Measurements from ENCODE around the gene UGGT1. TPM values are rescaled to one million over a fixed set of nuclear protein-coding genes. Genes with fewer than 3 reads are reported as not detected.
A peak's percentile ranks its signal among the peaks of the same experiment; 100 is the strongest.

UGGT1 gene
- total RNA-seq, 2 experiments from 2014 or later: 33.2 to 59.5 TPM

DNA sequence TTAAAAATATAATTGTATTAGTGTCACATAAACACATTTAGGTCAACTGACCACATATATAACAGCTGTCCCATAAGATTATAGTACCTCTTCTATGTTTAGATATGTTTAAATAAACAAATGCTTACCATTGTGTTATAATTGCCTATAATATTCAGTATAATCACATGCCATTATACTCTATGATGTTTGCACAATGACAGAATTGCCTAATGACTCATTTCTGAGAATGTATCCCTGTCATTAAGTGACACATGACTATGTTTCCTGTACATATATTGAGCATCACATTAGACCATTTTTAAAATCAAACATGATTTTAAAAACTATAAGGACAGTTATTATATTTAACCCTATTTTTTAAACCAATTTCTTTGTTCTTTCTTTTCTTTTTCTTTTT, 137.9 kb downstream of the UGGT1 start:
- Histone ChIP-seq H4K20me1 (ENCODE audit: insufficient read depth, low read length) (no peaks in the 10 kb centered on the region), H3K9me2 (ENCODE audit: insufficient read depth, low read length) (no peaks in the 10 kb centered on the region), H3K4me2 (ENCODE audit: low read length) (no peak overlapping the region), H3K4me1 (ENCODE audit: insufficient read depth, low read length, poor library complexity, severe bottlenecking) (peaks cover 6% of the 10 kb centered on the region), H3K4me3 (ENCODE audit: low read depth, low read length, poor library complexity, severe bottlenecking) (no peak overlapping the region), H3K36me3 (ENCODE audit: insufficient read depth, low read length) (no peaks in the 10 kb centered on the region), H3K9me3 (ENCODE audit: low read length) (no peaks in the 10 kb centered on the region), H3K27ac (ENCODE audit: low read depth, low read length, poor library complexity, severe bottlenecking) (no peak overlapping the region), H2AFZ (ENCODE audit: low read length) (no peak overlapping the region), H3K79me2 (ENCODE audit: insufficient read depth, low read depth, low read length) (no peaks in the 10 kb centered on the region)
- ChIA-PET POLR2A (no interaction called here), CTCF (ENCODE audit: unreplicated experiment) (no interaction called here)
- BruUV-seq (replicated peaks): no TSS peak
- DNase-seq (ENCODE audit: low spot score): no peak
- TF ChIP-seq, protein P1, sequence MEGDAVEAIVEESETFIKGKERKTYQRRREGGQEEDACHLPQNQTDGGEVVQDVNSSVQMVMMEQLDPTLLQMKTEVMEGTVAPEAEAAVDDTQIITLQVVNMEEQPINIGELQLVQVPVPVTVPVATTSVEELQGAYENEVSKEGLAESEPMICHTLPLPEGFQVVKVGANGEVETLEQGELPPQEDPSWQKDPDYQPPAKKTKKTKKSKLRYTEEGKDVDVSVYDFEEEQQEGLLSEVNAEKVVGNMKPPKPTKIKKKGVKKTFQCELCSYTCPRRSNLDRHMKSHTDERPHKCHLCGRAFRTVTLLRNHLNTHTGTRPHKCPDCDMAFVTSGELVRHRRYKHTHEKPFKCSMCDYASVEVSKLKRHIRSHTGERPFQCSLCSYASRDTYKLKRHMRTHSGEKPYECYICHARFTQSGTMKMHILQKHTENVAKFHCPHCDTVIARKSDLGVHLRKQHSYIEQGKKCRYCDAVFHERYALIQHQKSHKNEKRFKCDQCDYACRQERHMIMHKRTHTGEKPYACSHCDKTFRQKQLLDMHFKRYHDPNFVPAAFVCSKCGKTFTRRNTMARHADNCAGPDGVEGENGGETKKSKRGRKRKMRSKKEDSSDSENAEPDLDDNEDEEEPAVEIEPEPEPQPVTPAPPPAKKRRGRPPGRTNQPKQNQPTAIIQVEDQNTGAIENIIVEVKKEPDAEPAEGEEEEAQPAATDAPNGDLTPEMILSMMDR (conservative IDR thresholded peaks at IDR 0.05; ENCODE audit: low read length): no peak
- no peak for TF ChIP-seq EZH2phosphoT487 (IDR thresholded peaks at IDR 0.05; ENCODE audit: borderline replicate concordance, low read depth, low read length)
- intact Hi-C loops (cut with micrococcal nuclease; ENCODE audit: unreplicated experiment): no loop called here

GRCh38 chr2:128232965-128233789, 142.2 kb downstream of the UGGT1 start:
- Histone ChIP-seq H2AFZ (ENCODE audit: low read length) (peak overlapping the region; percentile 88; the same call in 1 of the 2 replicates), H3K4me3 (ENCODE audit: low read depth, low read length, poor library complexity, severe bottlenecking) (peak overlapping the region; percentile 67), H4K20me1 (ENCODE audit: insufficient read depth, low read length) (no peaks in the 10 kb centered on the region), H3K79me2 (ENCODE audit: insufficient read depth, low read depth, low read length) (no peaks in the 10 kb centered on the region), H3K4me1 (ENCODE audit: insufficient read depth, low read length, poor library complexity, severe bottlenecking) (peaks cover 6% of the 10 kb centered on the region), H3K36me3 (ENCODE audit: insufficient read depth, low read length) (no peaks in the 10 kb centered on the region), H3K27ac (ENCODE audit: low read depth, low read length, poor library complexity, severe bottlenecking) (no peak overlapping the region), H3K4me2 (ENCODE audit: low read length) (peak overlapping the region; percentile 89), H3K9me2 (ENCODE audit: insufficient read depth, low read length) (no peaks in the 10 kb centered on the region), H3K9me3 (ENCODE audit: low read length) (no peaks in the 10 kb centered on the region)
- ChIA-PET POLR2A (interaction anchor here (0.5 kb wide), 1 partner anchor 438 kb away, joined by 6 read pairs; no protein-coding TSS in a partner anchor), CTCF (ENCODE audit: unreplicated experiment) (no interaction called here)
- DNase-seq (ENCODE audit: low spot score): peak; percentile 76
- TF ChIP-seq, protein P1 (conservative IDR thresholded peaks at IDR 0.05; ENCODE audit: low read length): peak; percentile 89
- no peak for TF ChIP-seq EZH2phosphoT487 (IDR thresholded peaks at IDR 0.05; ENCODE audit: borderline replicate concordance, low read depth, low read length)
- intact Hi-C loops (cut with micrococcal nuclease; ENCODE audit: unreplicated experiment): loop anchor here (1.0 kb wide), 2 partner anchors 54 to 170 kb away; no protein-coding TSS in a partner anchor
- BruUV-seq (replicated peaks): no TSS peak

All from OCI-LY7 (cell line).